Loucy (cell line): Measurements from ENCODE around the gene CHTOP.
"Not testable (repeated sequence)": the region's sequence is repeated elsewhere in the genome, so short reads cannot be mapped to it uniquely, and the experiment has no call there.

Experiments used
- H2AFZ ChIP-seq: fragments of 200-600 bp; sonication (generic); 2 replicates; pipeline ENCODE4 v1.6.0; 2016; ENCODE audit warnings: antibody characterized with exemption, mild to moderate bottlenecking, low read length, moderate library complexity
- H3F3A ChIP-seq: fragments of 200-600 bp; 2 replicates; pipeline ENCODE4 v1.6.0; 2016; ENCODE audit warnings: antibody characterized with exemption, low read depth, mild to moderate bottlenecking
- H3K27me3 ChIP-seq: fragments of 200-600 bp; sonication (generic); 2 replicates; pipeline ENCODE4 v1.6.1; 2014; ENCODE audit warnings: low read length, mild to moderate bottlenecking; ENCODE audit not compliant: insufficient read depth, poor library complexity, severe bottlenecking
- H3K36me3 ChIP-seq: fragments of 200-600 bp; sonication (generic); 2 replicates; pipeline ENCODE4 v1.6.1; 2016; ENCODE audit warnings: low read length; ENCODE audit not compliant: insufficient read depth
- H3K4me1 ChIP-seq: fragments of 200-600 bp; sonication (generic); 2 replicates; pipeline ENCODE4 v1.5.1; 2014; ENCODE audit warnings: low read length, mild to moderate bottlenecking; ENCODE audit not compliant: insufficient read depth, poor library complexity, severe bottlenecking
- H3K4me2 ChIP-seq: fragments of 200-600 bp; sonication (generic); 2 replicates; pipeline ENCODE4 v1.6.0; 2014; ENCODE audit warnings: antibody characterized with exemption, low read length, low read depth, mild to moderate bottlenecking; ENCODE audit not compliant: poor library complexity, severe bottlenecking
- H3K4me3 ChIP-seq: fragments of 200-600 bp; sonication (generic); 2 replicates; pipeline ENCODE4 v1.5.1; 2014; ENCODE audit warnings: low read length, mild to moderate bottlenecking, mixed read lengths; ENCODE audit not compliant: poor library complexity, severe bottlenecking
- H3K79me2 ChIP-seq: fragments of 200-600 bp; sonication (generic); 2 replicates; pipeline ENCODE4 v1.6.1; 2014; ENCODE audit warnings: low read length; ENCODE audit not compliant: insufficient read depth
- H3K9ac ChIP-seq: fragments of 200-600 bp; sonication (generic); 2 replicates; pipeline ENCODE4 v1.6.0; 2014; ENCODE audit warnings: mild to moderate bottlenecking, low read depth, low read length, moderate library complexity; ENCODE audit not compliant: poor library complexity, severe bottlenecking
- H3K9me2 ChIP-seq: fragments of 200-600 bp; sonication (generic); replicated peaks from 2 replicates; pipeline ENCODE4 v1.6.1; 2016; ENCODE audit warnings: low read depth, low read length, mixed read lengths
- H3K9me3 ChIP-seq: fragments of 200-600 bp; sonication (generic); 2 replicates; pipeline ENCODE4 v1.6.1; 2014; ENCODE audit warnings: mild to moderate bottlenecking, antibody characterized with exemption, low read length, low read depth; ENCODE audit not compliant: insufficient read depth
- H4K20me1 ChIP-seq: fragments of 200-600 bp; sonication (generic); 2 replicates; pipeline ENCODE4 v1.6.0; 2014; ENCODE audit warnings: antibody characterized with exemption, low read length, mild to moderate bottlenecking; ENCODE audit not compliant: insufficient read depth, poor library complexity, severe bottlenecking
- EZH2phosphoT487 ChIP-seq: fragments of 200-600 bp; IDR thresholded peaks from 2 replicates; pipeline ENCODE4 v1.6.1; 2018; ENCODE audit warnings: antibody characterized with exemption, mild to moderate bottlenecking, moderate library complexity, borderline replicate concordance
- TF ChIP-seq, protein P1 (sequence below): fragments of 200-600 bp; sonication (generic); conservative IDR thresholded peaks from 2 replicates; pipeline ENCODE4 v1.5.1; 2014; ENCODE audit warnings: mild to moderate bottlenecking, antibody characterized with exemption, low read length

Gene CHTOP

DNA sequence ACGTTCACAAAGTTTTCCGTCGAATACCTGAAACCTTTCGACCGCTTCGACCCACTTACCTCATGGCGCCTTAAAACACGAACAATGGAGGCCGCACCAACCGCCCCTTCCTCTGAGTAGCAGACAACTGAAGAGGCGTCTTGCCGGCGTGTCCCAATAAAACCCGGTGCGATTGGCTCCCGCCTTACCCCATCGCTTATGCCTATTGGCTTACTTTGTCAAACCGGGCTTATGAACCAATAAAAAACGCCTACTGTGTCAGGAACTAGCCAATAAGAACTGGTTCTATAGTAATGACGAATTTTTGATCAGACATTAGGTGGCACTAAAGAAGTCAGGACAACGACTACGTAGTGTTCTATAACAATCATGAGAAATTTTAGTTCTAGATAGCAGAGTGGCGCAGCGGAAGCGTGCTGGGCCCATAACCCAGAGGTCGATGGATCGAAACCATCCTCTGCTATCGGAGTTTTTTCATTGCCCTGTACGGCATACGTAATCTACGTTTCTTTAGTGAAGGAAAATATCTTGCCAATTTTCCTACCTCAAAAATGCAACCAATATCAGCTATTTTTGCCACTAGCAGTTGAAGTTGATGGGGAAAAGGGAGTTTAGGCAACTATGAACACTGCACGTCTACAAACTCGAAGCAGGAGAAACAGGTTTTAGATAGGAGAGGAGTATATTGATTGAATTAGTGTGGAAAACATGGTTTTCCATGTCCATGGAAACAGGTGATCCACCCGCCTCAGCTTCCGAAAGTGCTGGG lies 37.2 kb downstream of the CHTOP start, which contains the start of gene ILF2:
Gene ILF2, minus strand, starts transcription at position 135 of the 769 bp plus-strand sequence. Its CDS starts 71 bp downstream, at position 64.
- Histone ChIP-seq H3K4me2 (peak within 1 kb of the TSS; percentile 100), H4K20me1 (peaks cover 46% of the 10 kb centered on the region), H3F3A (peaks cover 9% of the 10 kb centered on the region), H3K9me2 (no peaks in the 10 kb centered on the region), H3K27me3 (peaks cover 8% of the 10 kb centered on the region), H3K9me3 (no peaks in the 10 kb centered on the region), H2AFZ (peak within 1 kb of the TSS; percentile 100), H3K36me3 (peaks cover 33% of the 10 kb centered on the region), H3K79me2 (peaks cover 48% of the 10 kb centered on the region), H3K9ac (peak within 1 kb of the TSS; percentile 100), H3K4me1 (peaks cover 34% of the 10 kb centered on the region), H3K4me3 (peak within 1 kb of the TSS; percentile 99)
- TF ChIP-seq, protein P1, sequence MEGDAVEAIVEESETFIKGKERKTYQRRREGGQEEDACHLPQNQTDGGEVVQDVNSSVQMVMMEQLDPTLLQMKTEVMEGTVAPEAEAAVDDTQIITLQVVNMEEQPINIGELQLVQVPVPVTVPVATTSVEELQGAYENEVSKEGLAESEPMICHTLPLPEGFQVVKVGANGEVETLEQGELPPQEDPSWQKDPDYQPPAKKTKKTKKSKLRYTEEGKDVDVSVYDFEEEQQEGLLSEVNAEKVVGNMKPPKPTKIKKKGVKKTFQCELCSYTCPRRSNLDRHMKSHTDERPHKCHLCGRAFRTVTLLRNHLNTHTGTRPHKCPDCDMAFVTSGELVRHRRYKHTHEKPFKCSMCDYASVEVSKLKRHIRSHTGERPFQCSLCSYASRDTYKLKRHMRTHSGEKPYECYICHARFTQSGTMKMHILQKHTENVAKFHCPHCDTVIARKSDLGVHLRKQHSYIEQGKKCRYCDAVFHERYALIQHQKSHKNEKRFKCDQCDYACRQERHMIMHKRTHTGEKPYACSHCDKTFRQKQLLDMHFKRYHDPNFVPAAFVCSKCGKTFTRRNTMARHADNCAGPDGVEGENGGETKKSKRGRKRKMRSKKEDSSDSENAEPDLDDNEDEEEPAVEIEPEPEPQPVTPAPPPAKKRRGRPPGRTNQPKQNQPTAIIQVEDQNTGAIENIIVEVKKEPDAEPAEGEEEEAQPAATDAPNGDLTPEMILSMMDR: peak; percentile 37; the same call in 1 of the 2 replicates
- no peak for TF ChIP-seq EZH2phosphoT487

DNA sequence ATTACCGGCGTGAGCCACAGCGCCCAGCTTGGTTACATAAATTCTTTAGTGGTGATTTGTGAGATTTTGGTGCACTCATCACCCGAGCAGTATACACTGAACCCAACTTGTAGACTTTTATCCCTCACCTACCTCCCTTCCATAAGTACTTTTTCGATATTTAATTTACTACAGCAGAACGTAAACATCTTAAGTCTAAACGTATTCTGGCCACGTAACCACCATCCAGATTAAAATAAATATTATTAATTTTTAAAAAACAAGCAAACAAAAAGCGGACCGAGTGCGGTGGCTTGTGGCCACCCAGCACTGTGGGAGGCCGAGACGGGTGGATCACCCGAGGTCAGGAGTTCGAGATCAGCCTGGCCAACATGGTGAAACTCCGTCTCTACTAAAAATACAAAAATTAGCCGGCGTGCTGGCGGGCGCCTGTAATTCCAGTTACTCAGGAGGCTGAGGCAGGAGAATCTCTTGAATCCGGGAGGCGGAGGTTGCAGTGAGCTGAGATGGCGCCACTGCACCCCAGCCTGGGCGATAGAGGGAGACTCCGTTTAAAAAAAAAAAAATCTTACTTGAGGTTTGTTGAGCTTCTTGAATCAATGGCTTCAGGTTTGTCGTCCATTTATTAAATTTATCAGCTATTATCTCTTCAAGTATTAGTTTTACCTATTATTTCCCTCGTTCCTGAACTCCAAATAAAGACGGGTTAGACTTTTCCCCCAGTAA lies 37.9 kb downstream of the CHTOP start:
- peaks cover 30% of the 10 kb centered on the region for H3K4me1 ChIP-seq
- H3K9me2 ChIP-seq, H3F3A ChIP-seq, H3K9me3 ChIP-seq, H3K27me3 ChIP-seq: not testable (repeated sequence)
- H2AFZ ChIP-seq: peak overlapping the region; percentile 100
- H3K9ac ChIP-seq: peak overlapping the region; percentile 70
- H3K4me2 ChIP-seq: peak overlapping the region; percentile 64
- H3K79me2 ChIP-seq: peaks cover 40% of the 10 kb centered on the region
- peaks cover 26% of the 10 kb centered on the region for H3K36me3 ChIP-seq
- peaks cover 39% of the 10 kb centered on the region for H4K20me1 ChIP-seq
- peak overlapping the region; percentile 75 for H3K4me3 ChIP-seq

DNA sequence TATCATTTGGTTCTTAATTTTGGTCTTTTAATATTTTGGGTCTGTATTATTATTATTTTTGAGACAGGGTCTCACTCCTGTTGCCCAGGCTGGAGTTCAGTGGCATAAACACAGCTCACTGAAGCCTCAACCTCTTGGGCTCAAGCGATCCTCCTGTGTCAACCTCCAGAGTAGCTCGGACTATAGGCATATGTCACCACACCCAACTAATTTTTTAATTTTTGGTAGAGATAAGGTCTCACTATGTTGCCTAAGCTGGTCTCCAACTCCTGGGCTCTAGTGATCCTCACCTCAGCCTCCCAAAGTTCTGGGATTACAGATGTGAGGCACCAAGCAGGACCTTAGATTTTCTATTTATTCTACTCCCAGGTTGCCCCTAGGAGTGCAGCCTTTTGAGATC lies 39.6 kb downstream of the CHTOP start:
- Histone ChIP-seq H3K9me2 (no peaks in the 10 kb centered on the region), H3K4me2 (no peak overlapping the region), H3K9ac (no peak overlapping the region), H3K27me3 (peaks cover 8% of the 10 kb centered on the region), H3K4me3 (no peak overlapping the region), H3K9me3 (no peaks in the 10 kb centered on the region), H3K79me2 (peaks cover 23% of the 10 kb centered on the region), H2AFZ (no peak overlapping the region), H3K4me1 (peaks cover 13% of the 10 kb centered on the region), H4K20me1 (peaks cover 22% of the 10 kb centered on the region), H3K36me3 (peaks cover 8% of the 10 kb centered on the region), H3F3A (peaks cover 9% of the 10 kb centered on the region)
- no peak for TF ChIP-seq EZH2phosphoT487
- TF ChIP-seq, protein P1: no peak
